BE2C (cell line): ENCODE measurements around the gene GNAI3.

ENCODE experiments used
- DNase-seq: peaks from one replicate; pipeline ENCODE4 v3.0.0-alpha.2; 2020
- H3K27me3 ChIP-seq: fragments of 250-450 bp; sonication (Bioruptor Pico); 2 replicates; pipeline ENCODE4 v1.5.1; 2020; ENCODE audit warnings: mild to moderate bottlenecking
- H3K36me3 ChIP-seq: fragments of 250-450 bp; sonication (Bioruptor Pico); 2 replicates; pipeline ENCODE4 v1.5.1; 2020; ENCODE audit warnings: mild to moderate bottlenecking
- H3K4me1 ChIP-seq: fragments of 250-450 bp; sonication (Bioruptor Pico); 2 replicates; pipeline ENCODE4 v1.5.1; 2020
- H3K4me3 ChIP-seq: 2 replicates; pipeline ENCODE4 v1.5.1; 2011; ENCODE audit warnings: low read depth, low read length
- H3K9me3 ChIP-seq: fragments of 250-450 bp; sonication (Bioruptor Pico); 2 replicates; pipeline ENCODE4 v1.5.1; 2020
- CTCF ChIP-seq: IDR thresholded peaks from 2 replicates; pipeline ENCODE4 v1.5.1; 2012; ENCODE audit warnings: mild to moderate bottlenecking, low read depth, low read length

Gene GNAI3

GRCh38 chr1:109598655-109599054, 50.2 kb downstream of the GNAI3 start:
- Histone ChIP-seq H3K27me3 (no peaks in the 10 kb centered on the region), H3K36me3 (peaks cover 14% of the 10 kb centered on the region), H3K9me3 (no peaks in the 10 kb centered on the region), H3K4me1 (0 out of 2 replicates have a peak, but pooled peaks cover 3% of the 10 kb centered on the region), H3K4me3 (no peak overlapping the region)
- TF ChIP-seq CTCF, result peak; percentile 47; the same call in 1 of the 2 replicates
- DNase-seq, result peak; percentile 34

GRCh38 chr1:109603229-109603628, 54.8 kb downstream of the GNAI3 start:
- Histone ChIP-seq H3K36me3 (peaks cover 7% of the 10 kb centered on the region; the same call in 1 of the 2 replicates), H3K4me1 (0 out of 2 replicates have a peak, but pooled peaks cover 3% of the 10 kb centered on the region), H3K27me3 (no peaks in the 10 kb centered on the region), H3K4me3 (no peak overlapping the region), H3K9me3 (no peaks in the 10 kb centered on the region)
- DNase-seq, result no peak
- TF ChIP-seq CTCF, result no peak

GRCh38 chr1:109605381-109605780, 57.0 kb downstream of the GNAI3 start:
- H3K4me3 ChIP-seq, result no peak overlapping the region
- peaks cover 3% of the 10 kb centered on the region; the same call in 1 of the 2 replicates for H3K36me3 ChIP-seq
- no peak for DNase-seq
- H3K9me3 ChIP-seq, result no peaks in the 10 kb centered on the region
- TF ChIP-seq CTCF, result no peak
- H3K27me3 ChIP-seq, result no peaks in the 10 kb centered on the region
- 0 out of 2 replicates have a peak, but pooled peaks cover 3% of the 10 kb centered on the region for H3K4me1 ChIP-seq

GRCh38 chr1:109609881-109610280, 61.5 kb downstream of the GNAI3 start:
- Histone ChIP-seq H3K4me1 (no peaks in the 10 kb centered on the region), H3K9me3 (no peaks in the 10 kb centered on the region), H3K36me3 (no peaks in the 10 kb centered on the region), H3K27me3 (no peaks in the 10 kb centered on the region), H3K4me3 (no peak overlapping the region)
- TF ChIP-seq CTCF, result no peak
- DNase-seq, result no peak

GRCh38 chr1:109610609-109611307, 62.3 kb downstream of the GNAI3 start:
- no peak for DNase-seq
- no peaks in the 10 kb centered on the region for H3K9me3 ChIP-seq
- H3K4me3 ChIP-seq, result no peak overlapping the region
- no peaks in the 10 kb centered on the region for H3K4me1 ChIP-seq
- no peak for TF ChIP-seq CTCF
- no peaks in the 10 kb centered on the region for H3K27me3 ChIP-seq
- H3K36me3 ChIP-seq, result no peaks in the 10 kb centered on the region

GRCh38 chr1:109611308-109611990, 63.0 kb downstream of the GNAI3 start:
- H3K4me3 ChIP-seq, result no peak overlapping the region
- no peaks in the 10 kb centered on the region for H3K9me3 ChIP-seq
- H3K4me1 ChIP-seq, result no peaks in the 10 kb centered on the region
- H3K36me3 ChIP-seq, result no peaks in the 10 kb centered on the region
- TF ChIP-seq CTCF, result no peak
- no peak for DNase-seq
- H3K27me3 ChIP-seq, result no peaks in the 10 kb centered on the region
